Neural cell (in vitro differentiated cells): ENCODE data around the gene HIVEP2.

Source experiments
- EP300 ChIP-seq: fragments of 450-650 bp; conservative IDR thresholded peaks from 2 replicates; pipeline ENCODE4 v1.6.1; 2014; ENCODE audit warnings: antibody characterized with exemption, mild to moderate bottlenecking, moderate library complexity; ENCODE audit not compliant: poor library complexity, severe bottlenecking
- EZH2 ChIP-seq: fragments of 200-600, 300-800 bp; shearing (Covaris generic), sonication (generic); IDR thresholded peaks from 2 replicates; pipeline ENCODE4 v1.6.1; 2014; ENCODE audit warnings: antibody characterized with exemption, low read length, borderline replicate concordance, mild to moderate bottlenecking; ENCODE audit not compliant: insufficient read depth, poor library complexity, severe bottlenecking
- MXI1 ChIP-seq: fragments of 450-650 bp; conservative IDR thresholded peaks from 2 replicates; pipeline ENCODE4 v1.6.1; 2014; ENCODE audit warnings: antibody characterized with exemption, mild to moderate bottlenecking; ENCODE audit not compliant: poor library complexity, severe bottlenecking
- POLR2AphosphoS5 ChIP-seq: IDR thresholded peaks from 2 replicates; pipeline ENCODE4 v1.6.1; 2012
- REST ChIP-seq: IDR thresholded peaks from 2 replicates; pipeline ENCODE4 v1.6.1; 2012; ENCODE audit warnings: borderline replicate concordance
- SMC3 ChIP-seq: fragments of 450-650 bp; conservative IDR thresholded peaks from 2 replicates; pipeline ENCODE4 v1.6.1; 2014; ENCODE audit warnings: antibody characterized with exemption, mild to moderate bottlenecking, moderate library complexity; ENCODE audit not compliant: poor library complexity
- TAF1 ChIP-seq: IDR thresholded peaks from 2 replicates; pipeline ENCODE4 v1.6.1; 2012; ENCODE audit warnings: low read depth
- TF ChIP-seq, protein P1 (sequence below): fragments of 450-650 bp; IDR thresholded peaks from 2 replicates; pipeline ENCODE4 v1.5.1; 2014; ENCODE audit warnings: antibody characterized with exemption, mild to moderate bottlenecking, moderate library complexity; ENCODE audit not compliant: poor library complexity, severe bottlenecking

DNA sequence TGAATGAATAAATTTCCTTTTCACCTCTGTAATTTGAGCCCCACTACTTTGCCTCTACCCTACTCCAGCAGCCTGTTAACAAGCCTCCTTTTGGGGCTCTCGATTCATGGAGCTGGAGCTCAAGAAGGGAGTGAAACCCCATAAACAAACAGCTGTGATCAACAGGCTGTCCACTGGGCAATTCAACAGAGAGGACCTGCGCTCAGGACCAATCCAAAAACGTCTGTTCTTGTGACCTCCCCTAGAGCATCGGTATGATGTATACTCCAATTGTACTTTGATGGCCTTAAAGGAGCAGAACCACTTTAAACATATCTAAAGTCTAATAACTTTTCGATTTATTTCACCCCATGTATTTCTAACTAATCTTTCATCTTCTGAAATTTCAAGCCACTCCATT, 37.4 kb downstream of the HIVEP2 start:
- TF ChIP-seq REST (no peak), EZH2 (no peak), SMC3 (no peak), EP300 (no peak), POLR2AphosphoS5 (no peak), MXI1 (no peak), TAF1 (no peak)
- TF ChIP-seq, protein P1, sequence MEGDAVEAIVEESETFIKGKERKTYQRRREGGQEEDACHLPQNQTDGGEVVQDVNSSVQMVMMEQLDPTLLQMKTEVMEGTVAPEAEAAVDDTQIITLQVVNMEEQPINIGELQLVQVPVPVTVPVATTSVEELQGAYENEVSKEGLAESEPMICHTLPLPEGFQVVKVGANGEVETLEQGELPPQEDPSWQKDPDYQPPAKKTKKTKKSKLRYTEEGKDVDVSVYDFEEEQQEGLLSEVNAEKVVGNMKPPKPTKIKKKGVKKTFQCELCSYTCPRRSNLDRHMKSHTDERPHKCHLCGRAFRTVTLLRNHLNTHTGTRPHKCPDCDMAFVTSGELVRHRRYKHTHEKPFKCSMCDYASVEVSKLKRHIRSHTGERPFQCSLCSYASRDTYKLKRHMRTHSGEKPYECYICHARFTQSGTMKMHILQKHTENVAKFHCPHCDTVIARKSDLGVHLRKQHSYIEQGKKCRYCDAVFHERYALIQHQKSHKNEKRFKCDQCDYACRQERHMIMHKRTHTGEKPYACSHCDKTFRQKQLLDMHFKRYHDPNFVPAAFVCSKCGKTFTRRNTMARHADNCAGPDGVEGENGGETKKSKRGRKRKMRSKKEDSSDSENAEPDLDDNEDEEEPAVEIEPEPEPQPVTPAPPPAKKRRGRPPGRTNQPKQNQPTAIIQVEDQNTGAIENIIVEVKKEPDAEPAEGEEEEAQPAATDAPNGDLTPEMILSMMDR = no peak
